Measurements from ENCODE around the gene ANKDD1A.

ANKDD1A gene

GRCh38 chr15:64911311-64912186 is at the start of gene ANKDD1A:
ANKDD1A (plus strand) TSS chr15:64911902; CDS start chr15:64911931, 29 bp downstream.
- peak; percentile 24 for DNase-seq

DNA sequence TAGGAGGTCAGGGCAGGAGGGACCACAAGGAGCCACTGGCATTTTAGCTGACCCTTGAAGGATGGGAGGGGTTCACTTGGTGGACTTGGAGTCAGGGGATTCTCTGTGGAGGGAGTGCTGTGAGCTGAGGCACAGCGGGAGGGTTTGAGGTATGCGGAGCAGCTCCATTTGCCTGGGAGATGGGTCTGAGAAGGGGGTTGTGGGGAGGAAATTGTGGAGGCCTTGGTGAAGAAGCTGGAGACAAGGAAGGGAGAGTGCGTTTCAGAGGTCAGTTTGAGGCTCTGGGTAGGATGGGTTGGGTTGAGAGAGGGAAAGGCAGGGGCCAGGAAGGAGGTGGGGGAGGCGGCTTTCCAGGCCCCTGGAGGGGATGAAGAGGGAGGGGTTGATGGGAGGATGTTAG is 49.7 kb upstream of the ANKDD1A start:
- DNase-seq: no peak

DNA sequence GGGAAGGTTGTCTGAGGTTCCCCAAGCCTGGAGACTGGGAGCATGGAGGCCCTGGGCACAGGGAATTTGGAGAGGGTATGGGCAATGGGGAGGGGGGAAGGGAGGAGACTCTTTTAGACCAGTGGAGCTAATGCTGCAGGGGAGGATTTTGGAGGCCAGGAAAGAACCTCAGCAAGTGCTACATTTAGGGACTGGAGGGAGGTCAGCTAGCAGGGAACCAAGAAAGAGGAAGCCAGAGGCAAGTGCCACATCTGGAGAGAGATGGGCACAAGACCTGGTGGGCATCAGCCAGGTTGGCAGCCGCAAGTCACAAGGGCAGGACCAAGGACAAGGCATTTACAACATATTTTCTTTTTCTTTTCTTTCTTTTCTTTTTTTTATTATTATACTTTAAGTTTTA is 49.3 kb upstream of the ANKDD1A start:
- no peak for DNase-seq

DNA sequence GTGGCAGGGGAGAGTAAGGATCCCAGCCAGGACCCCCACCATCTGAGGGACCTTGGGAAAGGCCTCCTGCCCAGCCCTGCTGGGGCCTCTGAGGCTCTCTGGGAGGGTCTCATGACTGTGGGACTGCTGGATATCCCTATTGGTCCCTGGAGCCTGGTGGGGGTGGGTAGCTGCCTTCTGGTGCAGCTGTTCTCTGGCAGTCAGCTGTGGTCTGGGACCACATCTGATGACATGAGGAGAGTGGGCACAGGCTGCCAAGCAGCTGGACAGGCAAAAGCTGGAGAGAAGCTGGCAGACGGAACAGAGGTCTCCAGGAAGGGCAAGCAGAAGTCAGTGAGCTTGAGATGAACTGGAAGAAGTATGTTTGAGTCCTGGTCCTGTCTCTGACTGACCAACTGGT is 47.6 kb upstream of the ANKDD1A start:
- no peak for DNase-seq

DNA sequence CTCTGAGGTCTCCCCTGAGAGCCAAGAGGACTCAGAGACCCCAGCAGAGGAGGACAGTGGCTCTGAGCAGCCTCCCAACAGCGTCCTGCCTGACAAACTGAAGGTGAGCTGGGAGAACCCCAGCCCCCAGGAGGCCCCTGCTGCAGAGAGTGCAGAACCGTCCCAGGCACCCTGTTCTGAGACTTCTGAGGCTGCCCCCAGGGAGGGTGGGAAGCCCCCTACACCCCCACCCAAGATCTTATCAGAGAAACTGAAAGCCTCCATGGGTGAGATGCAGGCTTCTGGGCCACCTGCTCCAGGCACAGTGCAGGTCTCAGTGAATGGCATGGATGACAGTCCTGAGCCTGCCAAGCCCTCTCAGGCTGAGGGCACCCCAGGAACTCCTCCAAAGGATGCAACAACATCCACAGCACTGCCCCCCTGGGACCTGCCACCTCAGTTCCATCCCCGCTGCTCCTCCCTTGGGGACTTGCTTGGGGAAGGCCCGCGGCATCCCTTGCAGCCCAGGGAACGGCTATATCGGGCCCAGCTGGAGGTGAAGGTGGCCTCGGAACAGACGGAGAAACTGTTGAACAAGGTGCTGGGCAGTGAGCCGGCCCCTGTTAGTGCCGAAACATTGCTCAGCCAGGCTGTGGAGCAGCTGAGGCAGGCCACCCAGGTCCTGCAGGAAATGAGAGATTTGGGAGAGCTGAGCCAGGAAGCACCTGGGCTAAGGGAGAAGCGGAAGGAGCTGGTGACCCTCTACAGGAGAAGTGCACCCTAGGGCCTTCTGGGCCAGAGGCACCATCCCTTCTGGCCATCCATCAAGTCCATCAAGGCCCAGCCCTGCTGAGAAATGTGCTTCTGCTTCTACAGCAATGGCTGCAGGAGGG is 46.3 kb upstream of the ANKDD1A start:
- no peak for DNase-seq

DNA sequence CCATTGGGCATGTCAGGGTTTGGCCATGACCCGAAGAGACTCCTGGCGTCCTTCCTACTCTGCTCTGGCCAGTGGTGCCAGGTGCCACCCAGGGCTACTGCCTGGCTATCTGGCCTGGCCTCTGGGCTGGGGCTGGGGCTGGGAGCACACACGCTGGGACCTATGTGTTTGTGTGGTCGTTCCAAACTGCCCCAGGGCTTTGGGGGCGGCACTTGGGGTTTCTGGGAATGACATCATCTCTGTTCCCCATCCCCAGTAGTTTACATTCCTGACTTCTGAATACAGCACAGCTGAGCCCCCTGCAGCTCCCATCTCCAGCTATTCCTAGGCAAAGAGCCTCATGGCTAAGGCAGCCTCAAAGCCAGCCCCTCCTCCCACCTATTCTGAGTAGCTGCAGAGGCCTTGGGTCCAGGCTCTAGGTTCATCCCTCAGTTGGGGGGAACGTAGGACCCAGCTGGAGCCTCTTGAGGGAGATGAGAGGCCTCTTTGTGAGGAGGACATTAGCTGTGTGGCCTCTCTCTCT is 45.6 kb upstream of the ANKDD1A start:
- DNase-seq: no peak

GRCh38 chr15:64869501-64869900 is 42.2 kb upstream of the ANKDD1A start:
- DNase-seq: no peak

DNA sequence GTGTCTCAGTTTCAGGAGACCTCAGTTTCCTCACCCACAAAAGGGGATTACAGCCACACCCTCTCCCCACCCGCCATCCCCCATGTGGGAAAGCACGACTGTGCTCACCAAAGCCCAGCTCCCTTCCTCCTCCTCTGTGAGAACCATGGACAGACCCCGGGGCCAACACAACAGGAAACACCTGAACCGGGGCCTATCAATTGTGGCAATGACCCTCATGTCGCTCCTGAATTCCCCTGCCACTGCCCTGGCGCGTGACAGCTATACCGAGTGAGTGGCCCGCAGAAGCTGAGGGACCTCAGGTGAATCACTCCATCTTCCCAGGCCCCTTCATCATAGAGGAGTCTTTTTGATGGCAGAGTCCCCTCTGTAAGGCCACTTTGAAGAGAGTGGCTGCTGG is 41.3 kb upstream of the ANKDD1A start:
- DNase-seq: no peak

GRCh38 chr15:64875641-64876223 is 36.0 kb upstream of the ANKDD1A start:
- DNase-seq: no peak

DNA sequence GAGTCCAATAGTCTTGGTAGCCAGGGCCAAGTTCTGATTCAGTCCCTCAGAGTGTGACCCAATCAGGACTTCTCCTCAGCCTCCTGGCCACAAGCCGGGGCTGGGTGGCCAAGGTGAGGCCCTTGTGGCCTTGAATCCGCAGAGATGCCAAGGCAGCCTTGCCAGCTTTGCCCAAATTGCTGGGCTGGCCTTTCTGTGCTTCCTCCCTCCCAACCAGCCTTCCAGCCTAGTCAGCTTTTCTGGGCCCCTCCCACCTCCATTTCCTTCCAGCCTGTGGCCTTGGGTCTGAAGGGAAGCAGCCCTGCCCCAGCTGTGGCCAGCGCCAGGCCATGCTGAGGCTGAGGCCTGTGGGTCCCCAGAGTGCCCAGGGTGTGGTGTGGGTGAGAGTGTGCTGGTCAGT is 34.3 kb upstream of the ANKDD1A start:
- no peak for DNase-seq

DNA sequence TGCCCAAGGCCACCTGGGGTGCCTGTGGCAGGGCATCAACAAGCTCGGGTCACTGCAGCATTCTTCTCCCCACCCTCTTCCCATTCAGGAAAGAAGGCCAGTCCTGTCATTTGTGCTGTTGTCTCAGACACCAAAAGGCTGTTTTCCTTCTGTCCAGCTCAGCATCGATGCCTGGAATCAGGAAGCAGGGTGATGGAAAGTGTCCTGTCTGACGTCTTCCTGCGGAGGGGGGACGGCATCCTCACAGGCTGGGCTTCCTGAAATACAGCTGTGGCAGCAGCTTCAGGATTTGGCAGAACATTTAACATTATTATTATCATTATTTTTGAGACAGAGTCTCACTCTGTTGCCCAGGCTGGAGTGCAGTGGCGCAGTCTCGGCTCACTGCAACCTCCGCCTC is 33.0 kb upstream of the ANKDD1A start:
- DNase-seq: no peak

DNA sequence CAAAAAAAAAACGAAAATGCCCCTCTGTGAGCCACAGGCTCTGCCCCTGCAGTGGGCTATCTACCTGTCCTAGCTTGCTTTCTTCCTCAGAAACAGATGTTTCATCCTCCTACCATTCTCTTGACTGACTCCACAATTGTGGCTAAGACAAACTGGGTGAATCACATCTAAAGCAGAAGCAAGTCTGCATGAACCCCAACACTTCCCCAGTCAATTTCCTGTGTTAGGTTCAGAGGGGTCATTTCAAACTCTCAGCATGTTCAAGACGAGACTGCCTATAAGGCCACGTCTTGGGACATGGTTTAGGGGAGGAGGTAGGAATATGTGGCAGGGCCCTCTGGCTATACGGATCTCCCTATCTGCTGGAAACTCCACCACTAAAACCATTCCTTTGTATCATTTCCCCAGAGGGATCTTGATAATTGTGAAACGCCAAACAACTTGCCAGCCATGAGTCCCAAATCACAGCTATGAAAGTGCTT is 28.6 kb upstream of the ANKDD1A start:
- DNase-seq: no peak

GRCh38 chr15:64883997-64884511 is 27.6 kb upstream of the ANKDD1A start:
- no peak for DNase-seq

GRCh38 chr15:64884679-64885078 is 27.0 kb upstream of the ANKDD1A start:
- DNase-seq: no peak

DNA sequence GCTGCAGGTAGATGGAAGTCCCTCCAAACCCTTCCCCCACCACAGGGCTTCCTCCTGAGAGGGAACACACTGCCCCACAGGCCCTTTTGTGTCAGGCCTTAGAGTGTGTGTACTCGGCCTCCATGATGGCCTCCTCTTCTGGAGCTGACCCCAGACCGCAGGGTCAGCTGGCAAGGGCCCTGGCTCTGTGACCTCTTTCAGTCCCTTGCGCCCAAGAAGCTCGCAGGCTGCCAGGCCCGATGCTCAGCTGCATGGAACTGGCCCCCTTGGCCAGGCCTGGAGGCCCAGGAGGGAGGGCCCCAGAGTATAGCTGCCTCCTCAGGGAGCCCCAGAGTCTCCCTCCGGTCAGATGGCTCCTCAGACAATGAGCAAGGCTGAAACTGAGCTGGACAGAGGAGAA is 23.4 kb upstream of the ANKDD1A start:
- DNase-seq: no peak

- no peak for DNase-seq
These were observed 20.1 kb upstream of the ANKDD1A start for GRCh38 chr15:64891561-64891960.

DNA sequence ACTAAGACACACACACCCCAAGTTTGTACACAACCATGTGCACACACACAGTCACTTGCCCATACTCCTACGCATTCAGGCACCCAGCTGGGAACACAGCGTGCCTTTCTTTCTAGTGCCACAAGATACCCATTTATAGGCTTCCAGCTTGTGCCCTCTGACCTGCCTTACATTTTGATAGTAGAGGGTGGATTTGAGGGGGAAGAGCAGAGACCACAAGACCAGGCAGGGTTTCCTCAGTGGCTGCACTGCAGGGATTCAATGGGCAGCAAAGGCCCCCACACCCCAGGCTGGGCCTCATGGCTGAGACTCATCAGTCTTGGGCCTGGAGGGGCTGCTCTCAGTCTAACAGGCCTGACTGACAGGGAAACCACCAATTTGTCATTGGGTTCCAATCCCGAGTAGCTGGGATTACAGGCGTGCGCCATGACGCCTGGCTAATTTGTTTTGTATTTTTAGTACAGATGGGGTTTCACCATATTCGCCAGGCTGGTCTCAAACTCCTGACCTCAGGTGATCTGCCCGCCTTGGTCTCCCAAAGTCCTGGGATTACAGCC is 18.8 kb upstream of the ANKDD1A start:
- DNase-seq: no peak

DNA sequence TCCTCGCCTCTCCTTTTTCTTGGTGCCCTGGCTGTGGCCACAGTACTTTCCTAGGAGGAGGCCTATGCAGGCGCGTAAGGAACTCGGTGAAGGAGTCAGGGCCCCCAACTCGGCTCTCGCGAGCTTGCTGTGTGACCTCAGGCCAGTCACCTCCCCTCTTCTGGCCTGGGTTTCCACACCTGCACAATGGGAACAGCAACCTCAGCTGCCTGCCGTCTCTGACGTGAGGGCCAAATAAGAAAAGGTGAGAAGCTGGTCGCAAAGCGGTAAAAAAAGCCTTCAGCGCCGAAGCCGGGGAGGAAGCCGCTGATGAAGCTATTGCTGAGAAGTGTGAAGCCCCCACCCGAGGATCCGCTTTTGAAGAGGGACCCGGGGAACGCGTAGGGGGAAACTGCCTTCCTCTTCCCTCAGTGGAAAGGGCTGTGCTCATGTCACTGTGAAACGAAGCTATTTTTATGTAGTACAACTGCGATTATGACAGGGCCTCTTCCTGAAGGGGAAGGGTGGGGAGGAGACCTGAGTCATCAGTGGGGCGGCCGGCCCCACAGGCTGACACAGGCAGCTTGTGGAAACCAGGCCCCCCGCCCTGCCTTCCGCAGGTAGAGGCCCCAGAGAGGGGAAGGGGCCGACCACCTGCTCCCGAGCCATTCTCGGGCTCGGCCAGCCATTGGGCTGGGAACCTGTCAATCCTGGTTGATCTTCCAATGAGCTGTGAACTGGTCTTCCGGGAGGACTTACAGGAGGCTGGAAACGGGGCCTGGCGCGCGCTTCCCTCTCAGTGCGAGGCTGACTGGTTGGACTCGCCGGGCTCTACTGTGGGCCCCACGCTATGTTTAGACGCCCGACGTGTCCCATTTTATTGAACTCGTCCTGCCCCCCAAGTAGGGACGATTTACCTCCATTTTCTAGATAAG is 18.0 kb upstream of the ANKDD1A start:
- DNase-seq: no peak

DNA sequence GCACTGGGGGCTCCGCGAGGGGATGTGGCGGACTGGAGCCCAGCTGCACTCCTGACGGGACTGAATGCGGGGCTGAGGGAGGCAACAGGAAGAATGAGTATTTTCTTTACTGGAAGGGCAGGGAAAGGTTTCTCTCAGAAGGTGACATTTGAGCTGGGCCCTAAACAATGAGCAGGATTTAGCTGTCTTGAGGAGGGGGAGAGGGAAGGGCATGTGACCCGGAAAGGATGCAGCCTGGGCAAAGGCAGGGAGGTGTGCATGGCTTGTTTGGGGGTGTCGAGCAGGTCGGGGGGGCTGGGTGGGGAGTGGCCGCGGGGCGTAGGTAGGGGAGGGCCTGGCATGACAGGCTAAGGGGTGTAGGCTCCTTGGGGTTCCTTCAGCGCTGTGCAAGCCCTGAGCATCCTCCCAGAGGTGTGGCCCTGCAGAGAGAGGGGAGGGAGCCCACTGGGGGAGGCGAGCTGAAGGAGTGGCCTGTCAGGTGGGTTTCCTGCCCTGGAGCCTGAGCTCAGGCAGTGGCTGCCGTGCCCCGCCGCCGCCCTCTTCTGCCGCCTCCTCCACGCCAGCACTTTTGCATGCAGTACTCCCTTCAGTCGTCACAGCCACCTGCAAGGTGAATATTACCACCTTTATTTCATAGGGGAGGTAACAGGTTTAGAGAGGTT is 17.2 kb upstream of the ANKDD1A start:
- DNase-seq: no peak

DNA sequence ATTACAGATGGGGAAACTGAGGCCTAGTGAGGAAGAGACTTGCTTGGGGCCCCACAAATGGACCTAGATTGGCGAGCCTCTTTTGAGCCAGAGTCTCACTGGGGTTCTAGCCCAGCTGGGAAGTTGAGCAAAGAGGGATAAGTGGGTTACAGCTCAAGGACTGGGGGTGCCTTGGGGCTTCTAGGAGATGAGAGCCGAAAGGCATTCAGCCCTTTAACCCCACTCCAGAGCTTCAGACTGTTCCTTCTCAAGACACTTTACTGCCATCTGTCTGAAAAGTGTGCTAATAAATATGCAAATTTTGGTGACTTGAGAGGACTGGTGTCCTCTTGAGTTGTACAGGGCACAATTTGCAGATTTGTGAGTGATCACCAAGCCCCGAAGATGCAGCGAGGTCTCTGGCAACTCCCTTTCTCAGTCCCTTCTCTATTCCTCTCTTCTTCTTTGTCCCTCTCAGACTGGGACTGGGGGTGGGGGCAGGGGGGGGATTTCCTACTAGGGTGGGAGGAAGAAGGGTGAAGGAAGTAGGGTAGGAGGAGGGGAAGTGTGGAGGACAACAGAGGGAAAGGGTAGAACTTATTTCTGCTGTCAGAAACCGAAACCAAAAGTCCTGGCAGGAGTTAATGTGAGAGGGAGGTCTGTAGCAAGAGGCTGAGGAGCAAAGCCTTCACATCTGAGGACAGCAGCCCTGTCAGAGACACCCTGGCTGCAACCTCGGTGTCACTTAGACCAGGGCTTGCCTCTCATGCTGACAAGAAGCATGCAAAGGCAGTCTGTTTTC is 16.2 kb upstream of the ANKDD1A start:
- DNase-seq: peak; percentile 35

All from NCI-H524 treated with DMSO at 0.1 percent for 48 hours (cell line).